ENCODE results near the gene SMCO2.

- TF ChIP-seq CTCF (conservative IDR thresholded peaks at IDR 0.05; ENCODE audit: low read depth, low read length) (no peak), RCOR1 (IDR thresholded peaks at IDR 0.05; ENCODE audit: insufficient replicate concordance, low read length) (no peak), POLR2A (IDR thresholded peaks at IDR 0.05; ENCODE audit: low read depth, low read length) (no peak), RAD21 (IDR thresholded peaks at IDR 0.05; ENCODE audit: low read length) (no peak), USF2 (IDR thresholded peaks at IDR 0.05; ENCODE audit: low read depth, low read length) (no peak), CEBPB (IDR thresholded peaks at IDR 0.05; ENCODE audit: low read depth, low read length) (no peak), FOS (IDR thresholded peaks at IDR 0.05; ENCODE audit: low read depth, low read length) (no peak), ELK1 (IDR thresholded peaks at IDR 0.05; ENCODE audit: borderline replicate concordance, low read depth, low read length) (no peak), MXI1 (IDR thresholded peaks at IDR 0.05; ENCODE audit: borderline replicate concordance, low read depth, low read length) (no peak), NFE2L2 (IDR thresholded peaks at IDR 0.05; ENCODE audit: low read depth, low read length) (no peak), RFX5 (IDR thresholded peaks at IDR 0.05; ENCODE audit: low read depth, low read length) (no peak), MAZ (IDR thresholded peaks at IDR 0.05; ENCODE audit: borderline replicate concordance, low read depth, low read length) (no peak)
Observed at GRCh38 chr12:27425306-27425705, 21.2 kb upstream of the SMCO2 start.
